GM18517 (cell line): ENCODE measurements around the gene ZNF253.
A peak's percentile ranks its signal among the peaks of the same experiment; 100 is the strongest.
"Not testable (repeated sequence)": the region's sequence is repeated elsewhere in the genome, so short reads cannot be mapped to it uniquely, and the experiment has no call there.

Experiments used
- ATAC-seq: cut with Tn5 transposase; IDR thresholded peaks from one replicate; pipeline ENCODE4 v1.9.1; 2021; ENCODE audit warnings: mild to moderate bottlenecking, moderate library complexity; ENCODE audit not compliant: unreplicated experiment

ZNF253 gene

GRCh38 chr19:19865750-19866610 is at the start of gene ZNF253:
Gene ZNF253 (plus strand): TSS chr19:19865882. CDS start chr19:19865997, 115 bp downstream.
- peak; percentile 93 for ATAC-seq

GRCh38 chr19:19816679-19817078 is 49.0 kb upstream of the ZNF253 start:
- no peak for ATAC-seq

- no peak for ATAC-seq
Observed at GRCh38 chr19:19817357-19817756, 48.3 kb upstream of the ZNF253 start.

DNA sequence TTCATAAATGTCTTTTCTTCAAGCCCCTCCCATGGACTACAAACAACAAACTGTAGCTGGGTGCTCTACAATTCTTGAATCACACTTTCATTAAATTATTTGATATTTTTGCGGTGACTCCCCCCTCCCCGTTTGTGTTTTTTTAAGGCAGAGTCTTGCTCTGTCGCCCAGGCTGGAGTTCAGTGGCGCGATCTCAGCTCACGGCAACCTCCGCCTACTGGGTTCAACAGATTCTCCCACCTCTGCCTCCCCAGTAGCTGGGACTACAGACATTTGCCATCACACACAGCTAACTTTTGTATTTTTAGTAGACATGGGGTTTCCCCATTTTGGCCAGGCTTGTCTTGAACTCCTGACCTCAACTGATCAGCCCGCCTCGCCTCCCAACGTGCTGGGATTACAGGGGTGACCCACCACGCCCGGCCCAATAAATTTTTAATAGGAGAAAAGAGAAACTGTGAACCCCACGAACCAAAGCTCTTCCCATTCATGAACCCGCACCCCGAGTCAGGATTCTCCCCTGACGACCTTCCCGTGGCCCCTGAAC is 44.8 kb upstream of the ZNF253 start:
- no peak for ATAC-seq

DNA sequence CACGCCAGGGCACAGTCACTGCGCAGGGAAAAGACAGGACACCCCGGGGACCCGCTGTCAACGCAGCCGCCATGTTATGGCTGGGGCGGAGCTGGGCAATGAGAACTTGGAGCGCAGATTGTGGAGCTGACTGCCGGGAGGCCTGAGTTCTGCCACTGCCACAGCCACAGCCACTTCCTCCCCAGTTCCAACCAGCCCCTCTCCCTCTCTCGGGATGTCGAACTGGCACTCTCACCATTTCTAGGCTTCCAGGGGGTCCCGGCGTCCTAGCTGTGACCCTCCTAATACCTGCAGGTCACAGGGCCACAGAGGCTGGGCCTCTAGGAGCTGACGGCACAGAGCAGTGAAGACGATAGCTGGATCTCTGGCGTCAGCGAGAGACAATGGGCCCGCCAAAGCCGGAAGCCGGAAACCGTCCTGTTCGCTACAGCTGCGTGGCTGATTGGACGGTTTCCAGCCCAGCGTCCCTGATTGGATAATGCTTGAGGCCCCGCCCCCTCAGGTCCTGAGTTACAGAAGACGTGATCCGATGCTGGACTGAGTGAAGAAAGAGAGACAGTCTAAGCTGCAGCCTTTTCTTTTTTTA is 44.2 kb upstream of the ZNF253 start, which contains the start of gene ZNF506:
TSS of gene ZNF506 (minus strand) at position 385 of the 586 bp plus-strand sequence. CDS start at position 238, 147 bp downstream.
- ATAC-seq, result peak; percentile 89

- ATAC-seq, result peak; percentile 9
Observed at GRCh38 chr19:19821976-19822375, 43.7 kb upstream of the ZNF253 start.

- no peak for ATAC-seq
Observed at GRCh38 chr19:19823916-19824315, 41.8 kb upstream of the ZNF253 start.

DNA sequence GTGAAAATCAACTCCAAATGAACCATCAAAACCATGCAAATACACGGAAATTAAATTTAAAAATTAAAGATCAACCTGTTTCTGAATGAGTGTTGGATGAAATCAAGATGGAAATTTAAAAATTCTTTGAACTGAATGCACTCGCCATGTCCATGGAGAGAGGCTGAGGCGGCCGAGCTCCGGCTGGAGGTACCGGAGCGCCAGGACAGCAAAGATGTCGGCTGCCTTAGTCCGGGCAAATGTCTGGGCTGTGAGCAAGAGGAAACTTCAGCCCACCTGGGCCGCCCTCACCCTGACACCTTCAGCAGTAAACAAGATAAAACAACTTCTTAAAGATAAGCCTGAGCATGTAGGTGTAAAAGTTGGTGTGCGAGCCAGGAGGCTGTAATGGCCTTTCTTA is 38.8 kb upstream of the ZNF253 start:
- ATAC-seq, result no peak

DNA sequence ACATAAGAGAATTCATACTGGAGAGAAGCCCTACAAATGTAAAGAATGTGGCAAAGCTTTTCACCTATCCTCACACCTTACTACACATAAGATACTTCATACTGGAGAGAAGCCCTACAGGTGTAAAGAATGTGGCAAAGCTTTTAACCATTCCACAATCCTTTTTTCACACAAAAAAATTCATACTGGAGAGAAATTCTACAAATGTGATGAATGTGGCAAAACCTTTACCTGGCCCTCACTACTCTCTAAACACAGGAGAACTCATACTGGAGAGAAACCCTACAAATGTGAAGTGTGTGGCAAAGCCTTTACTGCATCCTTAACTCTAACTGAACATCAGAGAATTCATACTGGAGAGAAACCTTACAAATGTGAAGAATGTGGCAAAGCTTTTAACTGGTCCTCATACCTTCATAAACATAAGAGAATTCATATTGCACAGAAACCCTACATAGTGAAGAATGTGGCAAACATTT is 30.1 kb upstream of the ZNF253 start:
- no peak for ATAC-seq

GRCh38 chr19:19847781-19848180 is 17.9 kb upstream of the ZNF253 start:
- ATAC-seq, result no peak

DNA sequence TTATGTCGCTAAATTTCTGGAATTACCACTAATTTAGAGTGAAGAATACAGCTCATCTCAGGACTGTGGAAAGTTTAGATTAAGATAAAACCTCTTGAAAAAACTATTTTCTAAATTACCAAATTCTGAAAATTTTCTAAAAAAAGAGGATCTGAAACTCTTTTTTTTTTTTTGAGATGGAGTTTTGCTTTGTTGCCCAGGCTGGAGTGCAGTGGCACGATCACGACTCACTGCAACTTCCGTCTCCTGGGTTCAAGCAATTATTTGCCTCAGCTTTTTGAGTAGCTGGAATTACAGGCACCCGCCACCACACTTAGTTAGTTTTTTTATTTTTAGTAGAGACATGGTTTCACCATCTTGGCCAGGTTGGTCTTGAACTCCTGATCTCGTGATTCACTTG is 16.6 kb upstream of the ZNF253 start:
- no peak for ATAC-seq

DNA sequence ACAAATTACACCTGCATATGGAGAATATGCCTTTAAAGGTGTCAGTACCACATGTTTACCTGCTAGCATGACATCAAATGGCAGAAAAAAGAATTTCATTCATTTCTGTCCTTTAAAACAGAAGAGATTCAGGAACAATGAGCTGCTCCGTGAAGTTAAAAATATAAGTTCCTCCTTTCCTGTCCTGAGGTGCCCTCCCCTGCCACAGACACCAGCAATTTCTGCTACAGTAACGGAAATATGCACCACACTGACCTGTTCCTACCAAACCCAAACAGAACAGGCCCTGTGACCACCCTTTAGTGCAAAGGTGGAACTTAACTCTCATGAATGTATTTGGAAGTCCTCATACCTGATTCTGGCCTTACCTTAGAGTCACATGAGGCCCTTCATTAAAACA is 13.9 kb upstream of the ZNF253 start:
- not testable (repeated sequence) for ATAC-seq

DNA sequence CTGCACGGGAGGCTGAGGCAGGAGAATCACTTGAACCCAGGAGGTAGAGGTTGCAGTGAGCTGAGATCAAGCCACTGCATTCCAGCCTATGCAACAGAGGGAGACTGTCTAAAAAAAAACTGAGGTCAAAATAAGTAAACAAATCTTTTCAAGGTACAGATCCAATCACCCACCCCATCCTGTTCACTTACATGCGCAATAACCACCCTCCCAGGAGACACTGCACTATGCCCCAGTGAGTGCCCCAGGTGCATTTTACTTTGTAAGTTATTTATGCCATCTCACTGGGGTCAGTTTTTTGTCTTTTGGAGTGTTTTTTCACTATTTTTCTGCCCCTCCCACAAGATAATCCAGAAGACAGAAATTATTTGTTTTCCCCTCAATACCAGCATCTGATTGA is 6.9 kb upstream of the ZNF253 start:
- ATAC-seq, result no peak

DNA sequence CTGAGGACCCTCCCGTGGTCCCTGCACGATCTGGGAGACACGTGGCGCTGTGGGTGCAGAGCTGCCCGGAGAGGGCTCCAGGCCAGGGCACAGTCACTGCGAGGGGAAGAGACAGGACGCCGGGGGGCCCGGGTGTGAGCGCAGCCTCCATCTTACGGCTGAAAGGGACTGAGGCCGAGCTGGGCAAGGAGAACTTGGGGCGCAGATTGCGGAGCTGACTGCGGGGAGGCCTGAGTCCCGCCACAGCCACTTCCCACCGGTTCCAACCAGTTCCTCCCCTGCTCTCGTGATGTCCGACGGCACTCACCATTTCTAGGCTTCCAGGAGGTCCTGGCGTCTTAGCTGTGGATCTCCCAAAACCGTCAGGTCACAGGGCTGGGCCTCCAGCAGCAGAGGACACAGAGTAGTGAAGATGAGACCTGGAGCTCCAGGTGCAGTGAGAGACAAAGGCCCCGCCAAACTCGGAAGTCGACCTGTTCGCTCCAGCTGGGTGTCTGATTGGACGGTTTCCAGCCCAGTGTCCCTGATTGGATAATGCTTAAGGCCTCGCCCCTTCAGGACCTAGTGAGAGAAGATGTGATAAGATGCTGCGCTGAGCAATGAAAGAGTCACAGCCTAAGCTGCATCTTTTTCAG is 4.8 kb upstream of the ZNF253 start:
- ATAC-seq, result no peak

- no peak for ATAC-seq
Observed at GRCh38 chr19:19866611-19867248, 1.0 kb downstream of the ZNF253 start.

DNA sequence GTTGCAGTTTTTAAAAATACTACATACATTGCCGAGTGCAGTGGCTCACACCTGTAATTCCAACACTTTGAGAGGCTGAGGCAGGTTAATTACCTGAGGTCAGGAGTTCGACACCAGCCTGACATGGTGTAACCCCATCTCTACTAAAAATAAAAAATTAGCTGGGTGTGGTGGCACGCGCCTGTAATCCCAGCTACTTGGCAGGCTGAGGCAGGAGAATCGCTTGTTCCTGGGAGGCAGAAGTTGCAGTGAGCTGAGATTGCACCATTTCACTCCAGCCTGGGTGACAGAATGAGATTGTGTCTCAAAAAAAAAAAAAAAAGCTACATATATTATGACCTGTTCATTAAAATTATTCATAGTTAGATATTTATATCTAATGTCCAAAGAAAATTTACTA is 4.4 kb downstream of the ZNF253 start:
- not testable (repeated sequence) for ATAC-seq

GRCh38 chr19:19871932-19872331 is 6.2 kb downstream of the ZNF253 start:
- ATAC-seq, result no peak

GRCh38 chr19:19873381-19873780 is 7.7 kb downstream of the ZNF253 start:
- ATAC-seq, result no peak

DNA sequence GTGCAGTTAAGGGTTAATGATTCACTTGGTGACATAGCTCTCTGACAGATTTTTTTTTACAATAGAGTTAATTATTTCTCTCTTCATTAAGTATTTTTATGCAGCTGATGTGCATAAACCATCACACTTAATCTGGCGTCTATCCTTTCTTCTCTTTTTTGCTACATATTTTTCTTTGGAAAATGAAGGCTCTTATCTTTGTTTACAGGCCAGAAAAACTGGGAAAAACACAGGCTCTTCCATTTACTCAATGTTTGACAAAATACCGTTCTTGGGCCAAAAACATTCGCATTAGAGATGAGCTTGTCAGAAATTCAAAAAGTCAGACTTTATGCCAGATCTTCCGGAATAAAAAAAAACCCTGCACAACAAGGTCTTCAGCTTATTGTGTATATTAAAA is 12.0 kb downstream of the ZNF253 start:
- no peak for ATAC-seq

DNA sequence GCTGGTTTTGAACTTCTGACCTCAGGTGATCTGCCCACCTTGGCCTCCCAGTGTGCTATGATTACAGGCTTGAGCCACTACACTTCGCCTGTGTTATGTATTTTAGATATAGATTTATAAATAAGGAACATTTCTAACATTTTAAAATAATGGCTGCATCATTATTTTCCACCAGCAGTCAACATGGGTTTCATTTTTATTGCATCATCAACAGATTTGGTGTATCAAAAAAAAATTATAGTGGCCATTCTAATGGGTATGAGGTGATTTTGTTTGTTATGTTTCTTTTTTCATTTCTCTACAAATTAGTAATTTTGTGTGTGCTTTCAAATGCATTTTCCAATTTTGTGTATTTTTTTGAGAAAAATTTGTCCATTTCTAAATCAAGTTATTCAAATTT is 18.9 kb downstream of the ZNF253 start:
- no peak for ATAC-seq
